A549 (cell line): ENCODE measurements around the gene APOBEC3A. TPM values are rescaled to one million over a fixed set of nuclear protein-coding genes. Genes with fewer than 3 reads are reported as not detected.
A peak's percentile ranks its signal among the peaks of the same experiment; 100 is the strongest.

Experiments used
- ATAC-seq, 2 experiments: fragments of 200-7000 bp in 1 of 2; fragments of >200 bp in 1 of 2; cut with Nextera tagmentation in 1 of 2; cut with Tn5 transposase in 1 of 2; 3 replicates each; pipeline versions ENCODE4 v1.8.0 to v1.9.1; 2018 to 2020; ENCODE audit warnings: mild to moderate bottlenecking in 1 of 2, moderate library complexity in 1 of 2
- CTCF ChIA-PET: fragments of 300-600 bp; sonication (Branson Sonifier 250); formaldehyde crosslinking; extraction: SDS; loops from one replicate; lab custom pipeline; 2021; ENCODE audit warnings: antibody characterized with exemption, inconsistent platforms; lab: Yijun Ruan, JAX
- POLR2A ChIA-PET: fragments of 350-600 bp; formaldehyde crosslinking; extraction: SDS; loops from one replicate; lab custom pipeline; 2021; ENCODE audit warnings: antibody characterized with exemption, inconsistent platforms; lab: Yijun Ruan, JAX
- DNase-seq, 2 experiments: peaks; one replicate each; pipeline versions ENCODE4 v3.0.0 to v3.0.0-alpha.2; 2011 to 2016; ENCODE audit warnings: low read depth in 1 of 2, low spot score in 1 of 2
- FAIRE-seq: peaks from 2 replicates; lab custom pipeline; 2011; peaks lifted over from hg19 to GRCh38; lab: Jason Lieb, UNC
- H3K27ac ChIP-seq, 2 experiments: fragments of >200 bp; sonication (Bioruptor Twin); formaldehyde crosslinking; 3 replicates each; pipeline ENCODE4 v1.5.1; 2016 to 2017
- H3K4me1 ChIP-seq: fragments of >200 bp; sonication (Bioruptor Twin); formaldehyde crosslinking; 3 replicates; pipeline ENCODE4 v1.6.1; 2016
- H3K4me2 ChIP-seq: fragments of >200 bp; sonication (Bioruptor Twin); formaldehyde crosslinking; 3 replicates; pipeline ENCODE4 v1.6.1; 2016
- H3K4me3 ChIP-seq: fragments of >200 bp; sonication (Bioruptor Twin); formaldehyde crosslinking; 3 replicates; pipeline ENCODE4 v1.5.1; 2016
- H3K9me3 ChIP-seq: fragments of >200 bp; sonication (Bioruptor Twin); formaldehyde crosslinking; 3 replicates; pipeline ENCODE4 v1.6.1; 2016
- CHD2 ChIP-seq: fragments of 150-350 bp; IDR thresholded peaks from 2 replicates; pipeline ENCODE4 v1.6.1; 2014; ENCODE audit warnings: low read length; ENCODE audit not compliant: partially characterized antibody
- FOSL2 ChIP-seq, 2 experiments: fragments of 450-650 bp in 1 of 2; fragments of >200 bp in 1 of 2; sonication (Bioruptor Twin) in 1 of 2; formaldehyde crosslinking; IDR thresholded peaks; 2 replicates each; pipeline versions ENCODE4 v1.5.0 to v1.6.1; 2016 to 2020; ENCODE audit warnings: mild to moderate bottlenecking in 1 of 2, moderate library complexity in 1 of 2
- MAFK ChIP-seq: fragments of 450-650 bp; IDR thresholded peaks from 2 replicates; pipeline ENCODE4 v1.6.1; 2014; ENCODE audit not compliant: partially characterized antibody
- RFX5 ChIP-seq: fragments of 450-650 bp; IDR thresholded peaks from 2 replicates; pipeline ENCODE4 v1.7.1; 2014; ENCODE audit warnings: antibody characterized with exemption, mild to moderate bottlenecking, moderate library complexity
- SREBF2 ChIP-seq: fragments of 450-650 bp; IDR thresholded peaks from 2 replicates; pipeline ENCODE4 v1.6.1; 2014; ENCODE audit warnings: mild to moderate bottlenecking, moderate library complexity
- WGBS: methylation state at CpG from one replicate; pipeline ENCODE4 v1.1.6; 2017; ENCODE audit errors: missing lambda C conversion rate; 5-methylcytosine and 5-hydroxymethylcytosine counted together
- polyA minus RNA-seq: library from RNA; depleted of rRNA, polyadenylated mRNA; stranded (reverse); fragments of >200 nt; gene quantifications from 2 replicates; pipeline ENCODE4 v1.2.3, GENCODE V29; 2011; rRNA and poly(A)+ RNA removed
- polyA plus RNA-seq, 4 experiments: library from polyadenylated mRNA; depleted of rRNA in 3 of 4; stranded (reverse); fragments of >200 nt; fragmentation: RNase III in 1 of 4; extraction: RNeasy Plus Mini Kit Qiagen cat#74134 plus additional on column Dnase treatment in 1 of 4; gene quantifications; 2 replicates in 3 of 4; 3 replicates in 1 of 4; pipeline ENCODE4 v1.2.3, GENCODE V29; 2011 to 2017
- TF ChIP-seq, protein P1 (sequence below): fragments of >200 bp; sonication (Bioruptor Twin); formaldehyde crosslinking; IDR thresholded peaks from 3 replicates; pipeline ENCODE4 v1.6.1; 2016
- TF ChIP-seq, protein P2 (sequence below): fragments of 200-600 bp; sonication (generic); IDR thresholded peaks from 2 replicates; pipeline ENCODE4 v1.6.1; 2016; ENCODE audit warnings: antibody characterized with exemption, mild to moderate bottlenecking, moderate library complexity
- TF ChIP-seq, protein P3 (sequence below): fragments of 250-450 bp; sonication (Bioruptor Pico); IDR thresholded peaks from 2 replicates; pipeline ENCODE4 v1.5.0; 2020; ENCODE audit warnings: low read depth, mild to moderate bottlenecking, moderate library complexity

APOBEC3A gene
- polyA plus RNA-seq (2011; rRNA removed) (not detected in 2 replicates), polyA plus RNA-seq (2017; fragmentation: RNase III; extraction: RNeasy Plus Mini Kit Qiagen cat#74134 plus additional on column Dnase treatment) (not detected in 3 replicates), polyA minus RNA-seq (not detected in 2 replicates)
- polyA plus RNA-seq (2012; cell fraction: cytosol; rRNA removed): not detected in 2 replicates
- not detected in 2 replicates for polyA plus RNA-seq (2012; cell fraction: nucleus; rRNA removed)

DNA sequence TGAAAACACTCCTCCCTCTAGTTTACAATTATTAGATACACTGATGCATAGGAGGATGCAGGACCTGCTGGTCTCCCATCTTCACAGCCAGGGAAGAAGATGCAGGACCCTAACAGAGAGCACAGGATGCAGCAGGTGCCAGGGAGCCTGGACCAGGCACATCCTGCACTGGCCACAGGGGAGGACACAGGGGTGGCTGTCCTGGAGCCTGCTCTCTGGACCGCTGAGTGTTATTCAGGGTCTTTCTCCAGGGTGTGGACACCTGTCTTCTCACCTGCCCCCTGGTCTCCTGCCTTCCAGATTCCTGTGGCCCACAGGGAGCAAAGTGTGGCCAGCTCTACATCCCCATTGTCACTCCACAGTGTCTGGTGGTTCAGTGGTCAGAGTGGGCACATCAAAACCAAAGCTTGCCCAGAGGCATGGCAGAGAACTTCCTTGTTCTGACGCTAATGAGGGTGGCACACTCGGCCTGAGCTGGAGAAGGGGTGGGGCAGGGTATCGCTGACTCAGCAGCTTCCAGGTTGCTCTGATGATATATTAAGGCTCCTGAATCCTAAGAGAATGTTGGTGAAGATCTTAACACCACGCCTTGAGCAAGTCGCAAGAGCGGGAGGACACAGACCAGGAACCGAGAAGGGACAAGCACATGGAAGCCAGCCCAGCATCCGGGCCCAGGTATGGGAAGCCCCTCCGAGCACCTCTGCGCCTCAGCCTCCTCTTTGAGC, at the start of gene APOBEC3A:
APOBEC3A (plus strand) TSS at position 564 of the 725 bp plus-strand sequence; CDS start at position 647, 83 bp downstream.
- FAIRE-seq: no peak

DNA sequence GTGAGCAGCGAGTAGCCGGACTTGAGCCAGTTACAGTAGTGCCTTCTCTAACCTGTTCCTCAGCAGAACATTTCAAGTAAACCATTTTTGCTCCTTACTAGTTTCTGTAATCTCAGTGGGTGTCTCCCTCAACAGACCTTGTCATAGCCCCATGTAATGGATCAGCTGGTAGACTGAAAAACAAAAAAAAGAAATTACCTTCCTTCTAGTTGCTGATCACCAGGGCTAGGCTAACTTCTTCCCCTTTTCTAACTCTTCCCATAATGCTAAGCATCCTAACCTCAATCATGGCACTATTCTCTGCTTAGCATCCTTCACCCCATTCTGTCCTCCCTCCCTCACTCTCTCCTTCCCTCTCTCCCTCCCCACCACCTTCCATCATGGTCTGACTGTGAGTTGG, 49.6 kb upstream of the APOBEC3A start:
- H3K9me3 ChIP-seq: peaks cover 3% of the 10 kb centered on the region; the same call in 1 of the 3 replicates
- ATAC-seq: no peak
- no peak overlapping the region for H3K4me2 ChIP-seq
- POLR2A ChIA-PET: no interaction called here
- TF ChIP-seq RFX5 (no peak), SREBF2 (no peak), FOSL2 (IDR thresholded peaks at IDR 0.05) (no peak), FOSL2 (CRISPR knock-in tag; IDR thresholded peaks at IDR 0.05) (no peak)
- TF ChIP-seq, protein P1, sequence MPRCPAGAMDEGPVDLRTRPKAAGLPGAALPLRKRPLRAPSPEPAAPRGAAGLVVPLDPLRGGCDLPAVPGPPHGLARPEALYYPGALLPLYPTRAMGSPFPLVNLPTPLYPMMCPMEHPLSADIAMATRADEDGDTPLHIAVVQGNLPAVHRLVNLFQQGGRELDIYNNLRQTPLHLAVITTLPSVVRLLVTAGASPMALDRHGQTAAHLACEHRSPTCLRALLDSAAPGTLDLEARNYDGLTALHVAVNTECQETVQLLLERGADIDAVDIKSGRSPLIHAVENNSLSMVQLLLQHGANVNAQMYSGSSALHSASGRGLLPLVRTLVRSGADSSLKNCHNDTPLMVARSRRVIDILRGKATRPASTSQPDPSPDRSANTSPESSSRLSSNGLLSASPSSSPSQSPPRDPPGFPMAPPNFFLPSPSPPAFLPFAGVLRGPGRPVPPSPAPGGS: no peak
- TF ChIP-seq, protein P2, sequence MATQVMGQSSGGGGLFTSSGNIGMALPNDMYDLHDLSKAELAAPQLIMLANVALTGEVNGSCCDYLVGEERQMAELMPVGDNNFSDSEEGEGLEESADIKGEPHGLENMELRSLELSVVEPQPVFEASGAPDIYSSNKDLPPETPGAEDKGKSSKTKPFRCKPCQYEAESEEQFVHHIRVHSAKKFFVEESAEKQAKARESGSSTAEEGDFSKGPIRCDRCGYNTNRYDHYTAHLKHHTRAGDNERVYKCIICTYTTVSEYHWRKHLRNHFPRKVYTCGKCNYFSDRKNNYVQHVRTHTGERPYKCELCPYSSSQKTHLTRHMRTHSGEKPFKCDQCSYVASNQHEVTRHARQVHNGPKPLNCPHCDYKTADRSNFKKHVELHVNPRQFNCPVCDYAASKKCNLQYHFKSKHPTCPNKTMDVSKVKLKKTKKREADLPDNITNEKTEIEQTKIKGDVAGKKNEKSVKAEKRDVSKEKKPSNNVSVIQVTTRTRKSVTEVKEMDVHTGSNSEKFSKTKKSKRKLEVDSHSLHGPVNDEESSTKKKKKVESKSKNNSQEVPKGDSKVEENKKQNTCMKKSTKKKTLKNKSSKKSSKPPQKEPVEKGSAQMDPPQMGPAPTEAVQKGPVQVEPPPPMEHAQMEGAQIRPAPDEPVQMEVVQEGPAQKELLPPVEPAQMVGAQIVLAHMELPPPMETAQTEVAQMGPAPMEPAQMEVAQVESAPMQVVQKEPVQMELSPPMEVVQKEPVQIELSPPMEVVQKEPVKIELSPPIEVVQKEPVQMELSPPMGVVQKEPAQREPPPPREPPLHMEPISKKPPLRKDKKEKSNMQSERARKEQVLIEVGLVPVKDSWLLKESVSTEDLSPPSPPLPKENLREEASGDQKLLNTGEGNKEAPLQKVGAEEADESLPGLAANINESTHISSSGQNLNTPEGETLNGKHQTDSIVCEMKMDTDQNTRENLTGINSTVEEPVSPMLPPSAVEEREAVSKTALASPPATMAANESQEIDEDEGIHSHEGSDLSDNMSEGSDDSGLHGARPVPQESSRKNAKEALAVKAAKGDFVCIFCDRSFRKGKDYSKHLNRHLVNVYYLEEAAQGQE: no peak
- FAIRE-seq: no peak
- H3K27ac ChIP-seq: no peak overlapping the region
- no peaks in the 10 kb centered on the region for H3K4me1 ChIP-seq
- CTCF ChIA-PET: no interaction called here
- WGBS: 18% methylated on average over 2 of the region's 2 CpGs
- H3K4me3 ChIP-seq: no peak overlapping the region
- no peak for DNase-seq

More for the DNA sequence above, at the start of gene APOBEC3A:
- ATAC-seq: peak; percentile 13 to 15; a peak in 2 of 6 replicates
- DNase-seq: peak in 1 of 2 experiments; percentile 39
- no peak for TF ChIP-seq CHD2
- TF ChIP-seq, protein P3, sequence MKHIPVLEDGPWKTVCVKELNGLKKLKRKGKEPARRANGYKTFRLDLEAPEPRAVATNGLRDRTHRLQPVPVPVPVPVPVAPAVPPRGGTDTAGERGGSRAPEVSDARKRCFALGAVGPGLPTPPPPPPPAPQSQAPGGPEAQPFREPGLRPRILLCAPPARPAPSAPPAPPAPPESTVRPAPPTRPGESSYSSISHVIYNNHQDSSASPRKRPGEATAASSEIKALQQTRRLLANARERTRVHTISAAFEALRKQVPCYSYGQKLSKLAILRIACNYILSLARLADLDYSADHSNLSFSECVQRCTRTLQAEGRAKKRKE (CRISPR knock-in tag): no peak
- TF ChIP-seq, protein P2: no peak
- TF ChIP-seq MAFK: peak; percentile 98
- H3K4me2 ChIP-seq: no peak within 1 kb of the TSS
- no peaks in the 10 kb centered on the region for H3K9me3 ChIP-seq
- H3K4me3 ChIP-seq: no peak within 1 kb of the TSS
- CTCF ChIA-PET: interaction anchor here (0.6 kb wide), 1 partner anchor 13 kb away, joined by 3 read pairs; no protein-coding TSS in a partner anchor
- no peak within 1 kb of the TSS for H3K27ac ChIP-seq
- WGBS: 67% methylated on average over 5 of the region's 11 CpGs
- POLR2A ChIA-PET: no interaction called here
- H3K4me1 ChIP-seq: peaks cover 7% of the 10 kb centered on the region; the same call in 2 of the 3 replicates
